GM12873 (cell line): ENCODE results near the gene NMUR1.

Source experiments
- CTCF ChIP-seq: IDR thresholded peaks from 2 replicates; pipeline ENCODE4 v1.5.1; 2012; ENCODE audit warnings: low read depth, mild to moderate bottlenecking, moderate library complexity, low read length, control low read depth; ENCODE audit not compliant: insufficient read depth; ENCODE audit errors: missing control alignments

The NMUR1 gene

GRCh38 chr2:231519975-231520555 lies 10.2 kb downstream of the NMUR1 start:
- no peak for TF ChIP-seq CTCF

DNA sequence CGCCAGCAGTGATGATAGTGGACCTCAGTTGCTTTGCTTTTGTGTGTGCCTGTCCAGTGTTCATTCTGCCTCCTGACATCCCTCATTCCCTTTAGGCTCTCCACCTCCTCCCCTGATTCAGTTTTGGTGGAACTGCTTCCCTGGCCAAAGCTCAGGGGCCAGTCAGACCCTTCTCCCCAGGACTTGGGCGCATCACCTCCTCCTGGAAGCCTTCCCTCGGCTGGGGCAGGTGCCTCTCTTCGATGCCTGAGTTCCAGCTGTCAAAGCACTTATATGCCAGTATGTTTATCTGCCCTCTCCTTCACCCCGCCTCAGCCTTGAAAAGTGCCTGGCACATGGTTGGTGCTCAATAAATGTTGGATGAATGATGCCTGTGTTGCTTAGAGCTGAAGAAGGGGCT lies 11.5 kb downstream of the NMUR1 start:
- TF ChIP-seq CTCF, result no peak

DNA sequence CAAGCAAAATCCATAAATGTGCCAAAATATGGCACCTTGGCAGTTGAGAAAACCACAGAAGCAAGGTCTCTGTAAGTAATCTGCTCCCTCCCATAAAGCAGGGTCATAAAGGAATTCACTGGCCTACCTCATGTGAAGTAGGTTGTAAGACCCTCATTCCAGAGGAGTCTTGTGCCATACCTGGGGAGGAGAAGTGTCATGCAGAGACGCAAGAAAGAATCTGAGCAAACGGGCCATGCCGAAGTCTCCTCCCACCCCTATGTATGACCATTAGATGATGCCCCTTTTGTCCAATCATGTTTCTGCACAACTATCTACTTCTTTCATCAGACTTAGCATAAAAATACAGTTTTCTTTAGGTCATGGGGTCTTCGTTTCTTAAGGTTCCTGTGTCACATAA lies 14.6 kb downstream of the NMUR1 start:
- TF ChIP-seq CTCF, result no peak

DNA sequence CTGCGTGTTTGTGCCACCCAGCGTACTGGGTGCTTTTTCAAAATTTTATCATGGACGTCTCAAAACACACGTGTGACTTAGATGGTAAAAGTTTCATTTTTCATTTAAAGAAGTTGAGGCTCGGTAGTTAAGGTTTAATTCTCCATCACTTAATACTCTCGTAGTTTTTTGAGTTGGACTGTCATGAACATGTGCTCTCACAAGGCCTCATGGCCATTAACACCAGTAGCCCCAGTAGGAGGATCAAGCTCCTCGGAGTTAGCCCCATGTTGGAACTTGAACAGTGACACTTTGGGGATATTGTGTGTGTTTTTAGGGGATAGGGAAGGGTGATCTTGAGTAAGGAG lies 15.3 kb downstream of the NMUR1 start:
- no peak for TF ChIP-seq CTCF

DNA sequence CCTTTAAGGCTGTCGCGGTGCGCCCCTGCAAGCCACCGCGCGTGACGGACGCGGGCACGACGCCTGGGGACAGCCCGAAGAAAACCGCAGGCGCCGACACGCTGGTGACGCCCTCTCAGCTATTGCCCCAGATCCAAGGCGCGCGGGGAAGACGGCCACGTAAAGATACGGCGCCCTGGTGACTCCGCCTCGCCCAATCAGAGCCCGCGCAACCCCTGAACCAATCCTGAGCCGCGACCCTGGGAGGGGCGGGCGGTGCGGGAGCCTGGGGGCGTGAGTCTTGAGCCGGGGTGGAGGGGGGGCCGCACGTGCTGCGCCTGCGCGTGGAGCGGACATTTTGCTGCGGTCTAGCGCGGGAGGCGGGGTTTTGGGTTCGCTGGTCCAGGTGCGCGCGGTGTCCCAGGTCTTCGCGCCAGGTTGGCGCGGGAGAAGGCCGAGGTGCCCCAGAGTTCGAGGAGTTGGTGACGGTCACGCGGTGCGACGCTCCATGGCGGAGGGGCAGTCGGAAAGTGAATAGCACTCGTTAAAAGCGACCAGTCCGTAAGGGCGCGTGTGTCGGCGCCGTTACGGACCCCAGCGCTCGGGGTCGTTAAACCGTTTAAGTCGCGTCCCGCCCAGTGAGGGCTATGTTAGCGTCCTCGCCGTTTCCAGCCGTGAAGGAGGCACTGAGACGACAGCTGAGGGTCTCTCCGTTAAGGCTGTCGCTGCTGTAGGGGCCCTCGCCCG lies 15.9 kb downstream of the NMUR1 start:
- TF ChIP-seq CTCF, result no peak

DNA sequence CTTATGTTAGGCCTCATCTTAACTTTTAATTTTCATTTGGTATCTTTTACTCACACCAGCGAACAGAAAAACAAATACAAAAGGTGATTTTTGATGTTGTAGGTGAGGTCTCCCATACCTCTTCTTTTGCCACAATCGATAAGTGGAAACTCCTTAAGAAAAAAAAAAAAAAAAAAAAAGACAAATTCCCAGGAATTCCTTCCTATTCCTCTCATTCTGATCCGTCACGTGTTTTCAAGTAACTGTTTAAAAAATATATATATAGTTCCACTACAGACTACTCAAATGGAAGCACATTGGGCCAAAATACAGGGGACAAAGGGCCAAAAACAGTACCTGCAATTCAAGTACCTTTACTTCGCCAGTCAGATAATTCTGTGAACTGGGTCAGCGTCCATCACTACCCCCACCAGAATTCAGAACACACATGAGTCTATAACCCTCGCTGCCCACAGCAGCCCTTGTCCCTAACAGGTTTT lies 16.5 kb downstream of the NMUR1 start:
- no peak for TF ChIP-seq CTCF

- no peak for TF ChIP-seq CTCF
Measured at GRCh38 chr2:231512222-231512621, 18.0 kb downstream of the NMUR1 start.
